HepG2 (cell line): ENCODE data around the gene MKS1. TPM values are rescaled to one million over a fixed set of nuclear protein-coding genes. Genes with fewer than 3 reads are reported as not detected.

Experiments used
- CAMTA2 ChIP-seq: sonication (generic); formaldehyde crosslinking; IDR thresholded peaks from 2 replicates; pipeline ENCODE4 v1.4.0; 2020; ENCODE audit warnings: mild to moderate bottlenecking, missing genetic modification reagents, borderline replicate concordance
- CC2D1A ChIP-seq: sonication (generic); formaldehyde crosslinking; IDR thresholded peaks from 2 replicates; pipeline ENCODE4 v1.8.1; 2023; ENCODE audit warnings: mild to moderate bottlenecking, missing genetic modification reagents
- FOXJ3 ChIP-seq: sonication (generic); formaldehyde crosslinking; IDR thresholded peaks from 2 replicates; pipeline ENCODE4 v1.4.0; 2020; ENCODE audit warnings: missing genetic modification reagents, mild to moderate bottlenecking, borderline replicate concordance
- GZF1 ChIP-seq: sonication (generic); formaldehyde crosslinking; IDR thresholded peaks from 2 replicates; pipeline ENCODE4 v1.5.1; 2020; ENCODE audit warnings: mild to moderate bottlenecking, missing genetic modification reagents
- HOXA5 ChIP-seq: sonication (generic); formaldehyde crosslinking; IDR thresholded peaks from 2 replicates; pipeline ENCODE4 v1.4.0; 2020; ENCODE audit warnings: missing genetic modification reagents
- IKZF1 ChIP-seq: fragments of 450-650 bp; IDR thresholded peaks from 2 replicates; pipeline ENCODE4 v1.7.1; 2016
- KAT7 ChIP-seq: IDR thresholded peaks from 2 replicates; pipeline ENCODE4 v1.6.1; 2018; ENCODE audit warnings: borderline replicate concordance, missing compliant biosample characterization
- MED8 ChIP-seq: sonication (generic); formaldehyde crosslinking; IDR thresholded peaks from 2 replicates; pipeline ENCODE4 v1.8.1; 2023; ENCODE audit warnings: mild to moderate bottlenecking, missing genetic modification reagents; ENCODE audit not compliant: insufficient replicate concordance
- ZFP41 ChIP-seq: sonication (generic); formaldehyde crosslinking; IDR thresholded peaks from 2 replicates; pipeline ENCODE4 v1.4.0; 2020; ENCODE audit warnings: mild to moderate bottlenecking, missing genetic modification reagents, borderline replicate concordance
- ZNF280B ChIP-seq: sonication (generic); formaldehyde crosslinking; IDR thresholded peaks from 2 replicates; pipeline ENCODE4 v1.5.0; 2020; ENCODE audit warnings: missing genetic modification reagents, mild to moderate bottlenecking, borderline replicate concordance
- ZNF280D ChIP-seq: sonication (generic); formaldehyde crosslinking; IDR thresholded peaks from 2 replicates; pipeline ENCODE4 v1.5.1; 2020; ENCODE audit warnings: mild to moderate bottlenecking, missing genetic modification reagents
- ZNF607 ChIP-seq: sonication (generic); formaldehyde crosslinking; IDR thresholded peaks from 2 replicates; pipeline ENCODE4 v1.5.1; 2020; ENCODE audit warnings: missing genetic modification reagents, mild to moderate bottlenecking, borderline replicate concordance
- ZNF652 ChIP-seq: IDR thresholded peaks from 2 replicates; pipeline ENCODE4 v1.6.1; 2016; ENCODE audit warnings: low read depth, borderline replicate concordance
- ZSCAN30 ChIP-seq: sonication (generic); formaldehyde crosslinking; IDR thresholded peaks from 2 replicates; pipeline ENCODE4 v1.5.0; 2020; ENCODE audit warnings: mild to moderate bottlenecking, missing genetic modification reagents
- polyA plus RNA-seq, 8 experiments: library from polyadenylated mRNA; depleted of rRNA in 3 of 8; stranded (reverse) in 7 of 8; unstranded in 1 of 8; fragments of >200 nt; fragmentation: Illumina TruSeq in 4 of 8; extraction: Trizol in 4 of 8; gene quantifications; 2 replicates each; pipeline versions ENCODE4 v1.2.1 to v1.2.3, GENCODE V29; 2011 to 2016; ENCODE audit warnings: low read depth in 4 of 8, missing spikeins in 1 of 8, mixed read lengths in 1 of 8; ENCODE audit not compliant: insufficient read depth in 1 of 8
- total RNA-seq, 5 experiments: library from RNA; depleted of rRNA; stranded (reverse); fragments of >200 nt; fragmentation: Illumina TruSeq; extraction: Trizol; gene quantifications; 2 replicates each; pipeline ENCODE4 v1.2.3, GENCODE V29; 2016; ENCODE audit warnings: low read depth in 1 of 5
- TF ChIP-seq, protein P1 (sequence below): sonication (generic); formaldehyde crosslinking; IDR thresholded peaks from 2 replicates; pipeline ENCODE4 v1.4.0; 2020; ENCODE audit warnings: missing genetic modification reagents, borderline replicate concordance
- TF ChIP-seq, protein P2 (sequence below): sonication (generic); formaldehyde crosslinking; conservative IDR thresholded peaks from 2 replicates; pipeline ENCODE4 v1.4.0; 2020; ENCODE audit warnings: missing genetic modification reagents

Gene MKS1
- total and polyA plus RNA-seq, 2 of the 13 experiments (the other 11 are each of a cell fraction or from before 2014, with no cell fraction given): 16.1 to 26.3 TPM

DNA sequence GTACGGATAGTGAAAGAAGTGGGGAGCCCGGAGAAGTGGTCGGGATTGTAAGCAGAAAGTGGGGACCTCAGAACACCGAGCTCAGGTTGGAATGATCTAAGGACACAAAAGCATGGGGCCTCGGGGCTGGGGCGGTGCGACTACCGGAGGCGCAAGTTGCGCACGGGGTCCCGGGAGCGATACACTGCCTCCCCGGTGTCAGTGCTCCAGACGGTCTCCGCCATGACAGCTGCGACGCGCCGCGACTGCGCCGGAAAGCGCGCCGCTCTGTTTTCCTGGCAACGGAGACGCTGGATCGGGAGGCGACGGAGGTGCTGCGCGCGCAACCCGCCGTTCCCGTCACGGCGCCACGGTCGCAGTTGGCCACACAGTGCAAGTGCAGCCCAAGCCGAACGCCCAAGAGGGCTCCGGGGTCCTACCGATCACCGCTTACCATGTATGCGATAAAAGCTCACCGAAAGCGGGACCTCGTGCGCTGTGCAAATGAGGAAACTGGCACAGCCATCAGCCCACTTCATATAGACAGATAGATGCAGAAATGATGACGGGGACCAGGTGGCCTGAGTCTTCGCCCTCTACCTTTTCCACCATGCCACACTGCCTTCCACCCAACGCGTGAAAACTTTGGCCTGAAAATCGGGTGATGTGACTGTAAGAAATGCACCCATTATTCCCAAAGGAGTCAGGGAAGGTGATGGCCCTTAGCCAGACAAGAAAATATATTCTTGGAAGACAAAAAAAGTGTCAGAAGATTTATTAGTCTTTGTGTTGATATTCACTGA lies at the start of gene MKS1 (continued):
- TF ChIP-seq, protein P1, sequence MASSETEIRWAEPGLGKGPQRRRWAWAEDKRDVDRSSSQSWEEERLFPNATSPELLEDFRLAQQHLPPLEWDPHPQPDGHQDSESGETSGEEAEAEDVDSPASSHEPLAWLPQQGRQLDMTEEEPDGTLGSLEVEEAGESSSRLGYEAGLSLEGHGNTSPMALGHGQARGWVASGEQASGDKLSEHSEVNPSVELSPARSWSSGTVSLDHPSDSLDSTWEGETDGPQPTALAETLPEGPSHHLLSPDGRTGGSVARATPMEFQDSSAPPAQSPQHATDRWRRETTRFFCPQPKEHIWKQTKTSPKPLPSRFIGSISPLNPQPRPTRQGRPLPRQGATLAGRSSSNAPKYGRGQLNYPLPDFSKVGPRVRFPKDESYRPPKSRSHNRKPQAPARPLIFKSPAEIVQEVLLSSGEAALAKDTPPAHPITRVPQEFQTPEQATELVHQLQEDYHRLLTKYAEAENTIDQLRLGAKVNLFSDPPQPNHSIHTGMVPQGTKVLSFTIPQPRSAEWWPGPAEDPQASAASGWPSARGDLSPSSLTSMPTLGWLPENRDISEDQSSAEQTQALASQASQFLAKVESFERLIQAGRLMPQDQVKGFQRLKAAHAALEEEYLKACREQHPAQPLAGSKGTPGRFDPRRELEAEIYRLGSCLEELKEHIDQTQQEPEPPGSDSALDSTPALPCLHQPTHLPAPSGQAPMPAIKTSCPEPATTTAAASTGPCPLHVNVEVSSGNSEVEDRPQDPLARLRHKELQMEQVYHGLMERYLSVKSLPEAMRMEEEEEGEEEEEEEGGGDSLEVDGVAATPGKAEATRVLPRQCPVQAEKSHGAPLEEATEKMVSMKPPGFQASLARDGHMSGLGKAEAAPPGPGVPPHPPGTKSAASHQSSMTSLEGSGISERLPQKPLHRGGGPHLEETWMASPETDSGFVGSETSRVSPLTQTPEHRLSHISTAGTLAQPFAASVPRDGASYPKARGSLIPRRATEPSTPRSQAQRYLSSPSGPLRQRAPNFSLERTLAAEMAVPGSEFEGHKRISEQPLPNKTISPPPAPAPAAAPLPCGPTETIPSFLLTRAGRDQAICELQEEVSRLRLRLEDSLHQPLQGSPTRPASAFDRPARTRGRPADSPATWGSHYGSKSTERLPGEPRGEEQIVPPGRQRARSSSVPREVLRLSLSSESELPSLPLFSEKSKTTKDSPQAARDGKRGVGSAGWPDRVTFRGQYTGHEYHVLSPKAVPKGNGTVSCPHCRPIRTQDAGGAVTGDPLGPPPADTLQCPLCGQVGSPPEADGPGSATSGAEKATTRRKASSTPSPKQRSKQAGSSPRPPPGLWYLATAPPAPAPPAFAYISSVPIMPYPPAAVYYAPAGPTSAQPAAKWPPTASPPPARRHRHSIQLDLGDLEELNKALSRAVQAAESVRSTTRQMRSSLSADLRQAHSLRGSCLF (CRISPR knock-in tag): no peak; the same call in 1 of the 2 replicates
- peak; percentile 70; the same call in 1 of the 2 replicates for TF ChIP-seq ZNF280B (CRISPR knock-in tag)
- TF ChIP-seq CAMTA2 (CRISPR knock-in tag): peak; percentile 90; the same call in 1 of the 2 replicates
- peak; percentile 57; the same call in 1 of the 2 replicates for TF ChIP-seq GZF1 (CRISPR knock-in tag)
- TF ChIP-seq IKZF1: no peak
- TF ChIP-seq, protein P2, sequence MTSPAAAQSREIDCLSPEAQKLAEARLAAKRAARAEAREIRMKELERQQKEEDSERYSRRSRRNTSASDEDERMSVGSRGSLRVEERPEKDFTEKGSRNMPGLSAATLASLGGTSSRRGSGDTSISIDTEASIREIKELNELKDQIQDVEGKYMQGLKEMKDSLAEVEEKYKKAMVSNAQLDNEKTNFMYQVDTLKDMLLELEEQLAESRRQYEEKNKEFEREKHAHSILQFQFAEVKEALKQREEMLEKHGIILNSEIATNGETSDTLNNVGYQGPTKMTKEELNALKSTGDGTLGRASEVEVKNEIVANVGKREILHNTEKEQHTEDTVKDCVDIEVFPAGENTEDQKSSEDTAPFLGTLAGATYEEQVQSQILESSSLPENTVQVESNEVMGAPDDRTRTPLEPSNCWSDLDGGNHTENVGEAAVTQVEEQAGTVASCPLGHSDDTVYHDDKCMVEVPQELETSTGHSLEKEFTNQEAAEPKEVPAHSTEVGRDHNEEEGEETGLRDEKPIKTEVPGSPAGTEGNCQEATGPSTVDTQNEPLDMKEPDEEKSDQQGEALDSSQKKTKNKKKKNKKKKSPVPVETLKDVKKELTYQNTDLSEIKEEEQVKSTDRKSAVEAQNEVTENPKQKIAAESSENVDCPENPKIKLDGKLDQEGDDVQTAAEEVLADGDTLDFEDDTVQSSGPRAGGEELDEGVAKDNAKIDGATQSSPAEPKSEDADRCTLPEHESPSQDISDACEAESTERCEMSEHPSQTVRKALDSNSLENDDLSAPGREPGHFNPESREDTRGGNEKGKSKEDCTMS (CRISPR knock-in tag): no peak
- no peak for TF ChIP-seq ZSCAN30 (CRISPR knock-in tag)
- peak; percentile 63; the same call in 1 of the 2 replicates for TF ChIP-seq HOXA5 (CRISPR knock-in tag)
- TF ChIP-seq MED8 (CRISPR knock-in tag): peak; percentile 29
- TF ChIP-seq CC2D1A: no peak; the same call in 1 of the 2 replicates
- 0 out of 2 replicates have a peak, but pooled peaks have one; percentile 19 for TF ChIP-seq ZFP41 (CRISPR knock-in tag)
- peak; percentile 94 for TF ChIP-seq KAT7 (CRISPR knock-in tag)
- peak; percentile 70 for TF ChIP-seq FOXJ3 (CRISPR knock-in tag)
- peak; percentile 86 for TF ChIP-seq ZNF607 (CRISPR knock-in tag)
- no peak for TF ChIP-seq ZNF652 (CRISPR knock-in tag)
- TF ChIP-seq ZNF280D (CRISPR knock-in tag): no peak
